TTC549 (cell line): ENCODE results near the gene SCNM1.
A peak's percentile ranks its signal among the peaks of the same experiment; 100 is the strongest.

Source experiments
- FAIRE-seq: peaks from 2 replicates; lab custom pipeline; 2012; peaks lifted over from hg19 to GRCh38; lab: Jason Lieb, UNC

The SCNM1 gene, protein sequence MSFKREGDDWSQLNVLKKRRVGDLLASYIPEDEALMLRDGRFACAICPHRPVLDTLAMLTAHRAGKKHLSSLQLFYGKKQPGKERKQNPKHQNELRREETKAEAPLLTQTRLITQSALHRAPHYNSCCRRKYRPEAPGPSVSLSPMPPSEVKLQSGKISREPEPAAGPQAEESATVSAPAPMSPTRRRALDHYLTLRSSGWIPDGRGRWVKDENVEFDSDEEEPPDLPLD

DNA sequence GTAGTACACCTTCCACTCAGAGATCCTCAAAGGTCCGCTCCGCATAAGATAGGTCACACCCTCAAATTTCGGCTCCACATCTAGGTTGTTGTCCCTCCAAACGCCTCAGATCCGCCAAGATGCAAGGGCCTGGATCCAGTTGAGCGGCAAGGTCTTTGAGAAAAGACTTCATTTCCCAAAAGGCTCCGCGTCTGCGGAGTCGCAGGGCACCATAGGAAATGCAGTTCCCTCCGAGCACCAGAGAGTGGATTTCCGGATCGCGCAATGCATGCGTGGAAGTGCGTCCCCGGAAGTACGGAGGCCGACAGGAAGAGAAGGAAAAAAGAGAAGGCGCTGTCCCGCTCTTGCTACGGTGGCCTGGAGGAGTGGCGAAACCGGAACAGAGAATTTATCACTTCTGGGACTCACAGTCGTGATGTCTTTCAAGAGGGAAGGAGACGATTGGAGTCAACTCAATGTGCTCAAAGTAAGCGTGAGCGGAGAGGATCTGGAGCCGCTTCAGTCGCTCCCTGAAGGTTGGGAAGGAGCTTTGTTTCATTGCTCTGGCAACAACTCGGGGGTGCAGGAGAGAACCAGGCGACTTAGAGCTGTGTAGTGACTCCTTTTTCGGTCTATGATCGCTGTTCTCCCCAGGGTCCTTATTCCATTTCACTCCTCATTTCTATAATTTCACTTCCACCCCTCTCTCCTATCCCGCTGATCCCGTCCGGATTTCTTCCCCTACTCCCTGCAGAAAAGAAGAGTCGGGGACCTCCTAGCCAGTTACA, at the start of gene SCNM1, which contains the start of gene LYSMD1:
TSS of gene SCNM1 (plus strand) at position 407 of the 767 bp plus-strand sequence. CDS start at position 416, 9 bp downstream.
TSS of gene LYSMD1 (minus strand) at position 165 of the 767 bp plus-strand sequence. CDS start 644 bp downstream, outside the sequence.
- FAIRE-seq, result peak; percentile 99

DNA sequence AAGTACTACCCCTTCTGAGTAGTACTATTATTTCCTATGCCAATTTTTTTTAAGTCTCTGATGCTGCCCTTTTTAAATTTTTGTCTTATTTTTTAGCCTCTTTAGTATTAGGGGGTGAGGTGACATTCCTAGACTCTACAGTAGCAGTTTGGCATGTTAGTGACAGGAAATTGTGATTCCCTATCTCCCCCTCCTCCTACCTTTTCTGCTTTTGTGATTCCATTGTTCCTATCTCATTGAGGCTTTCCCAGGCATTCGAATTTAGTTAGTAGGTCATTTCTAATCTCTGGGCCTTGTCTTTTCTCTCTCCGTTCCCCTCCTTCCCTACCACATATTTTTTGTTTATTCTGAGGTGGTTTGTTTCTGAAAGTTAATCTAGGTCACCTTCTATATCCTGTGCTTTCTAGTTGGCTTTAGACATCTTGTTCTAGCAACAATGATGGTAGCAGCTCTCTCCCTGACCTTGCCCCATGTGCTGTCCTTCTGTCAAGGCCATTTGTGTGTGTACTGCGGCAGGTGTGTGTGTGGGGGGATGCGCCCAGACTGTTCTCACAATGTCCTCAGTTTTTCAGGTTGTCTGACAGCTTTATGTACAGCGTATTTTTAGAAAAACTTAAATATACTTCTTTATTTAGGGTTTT, 41.1 kb upstream of the SCNM1 start:
- FAIRE-seq, result no peak

DNA sequence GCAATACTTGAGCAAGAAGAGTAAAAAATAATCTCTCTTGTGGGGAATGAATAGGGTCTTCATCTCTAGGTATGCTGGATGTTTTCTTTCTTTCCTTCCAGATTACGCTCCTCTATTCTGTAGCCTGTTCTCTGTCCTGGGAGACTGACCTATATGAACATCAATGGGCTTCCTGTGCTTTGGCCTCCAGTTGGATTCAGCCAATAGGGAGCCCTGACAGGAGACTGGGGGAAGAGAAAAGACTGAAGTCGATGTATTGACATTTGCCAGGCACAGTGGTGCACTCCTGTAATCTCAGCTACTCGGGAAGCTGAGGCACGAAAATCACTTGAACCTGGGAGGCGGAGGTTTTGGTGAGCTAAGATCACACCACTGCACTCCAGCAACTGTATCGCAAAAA, 37.1 kb upstream of the SCNM1 start:
- FAIRE-seq, result no peak

DNA sequence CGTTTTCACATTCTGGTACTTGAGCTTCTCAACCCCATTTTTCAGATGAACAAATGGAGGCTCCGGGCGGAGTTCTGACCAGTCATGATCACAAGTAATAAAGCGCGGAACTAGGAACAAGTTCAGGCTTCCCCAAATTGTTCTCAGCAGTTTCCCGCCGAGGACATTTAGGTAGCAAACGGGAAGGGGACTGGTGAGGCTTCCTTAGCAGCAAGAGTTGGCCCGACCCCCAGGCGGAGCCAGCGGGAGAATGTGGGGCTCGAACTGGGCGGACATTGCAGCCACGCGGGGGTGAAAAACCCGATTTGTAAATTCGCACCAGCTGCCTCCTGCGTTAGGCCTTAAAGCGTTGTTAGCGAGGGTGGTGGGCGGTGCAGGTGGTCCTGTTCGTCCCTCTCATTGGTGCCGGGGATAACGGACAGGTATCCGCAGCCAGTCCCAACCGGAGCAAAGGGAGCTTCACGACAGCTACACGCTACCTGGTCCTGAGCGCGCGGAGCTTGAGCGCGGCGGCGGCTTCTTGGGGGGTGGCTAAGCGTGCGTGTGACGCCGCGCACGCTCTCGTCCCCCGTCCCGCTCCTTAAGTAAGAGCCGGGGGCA, 34.9 kb upstream of the SCNM1 start:
- FAIRE-seq, result no peak

DNA sequence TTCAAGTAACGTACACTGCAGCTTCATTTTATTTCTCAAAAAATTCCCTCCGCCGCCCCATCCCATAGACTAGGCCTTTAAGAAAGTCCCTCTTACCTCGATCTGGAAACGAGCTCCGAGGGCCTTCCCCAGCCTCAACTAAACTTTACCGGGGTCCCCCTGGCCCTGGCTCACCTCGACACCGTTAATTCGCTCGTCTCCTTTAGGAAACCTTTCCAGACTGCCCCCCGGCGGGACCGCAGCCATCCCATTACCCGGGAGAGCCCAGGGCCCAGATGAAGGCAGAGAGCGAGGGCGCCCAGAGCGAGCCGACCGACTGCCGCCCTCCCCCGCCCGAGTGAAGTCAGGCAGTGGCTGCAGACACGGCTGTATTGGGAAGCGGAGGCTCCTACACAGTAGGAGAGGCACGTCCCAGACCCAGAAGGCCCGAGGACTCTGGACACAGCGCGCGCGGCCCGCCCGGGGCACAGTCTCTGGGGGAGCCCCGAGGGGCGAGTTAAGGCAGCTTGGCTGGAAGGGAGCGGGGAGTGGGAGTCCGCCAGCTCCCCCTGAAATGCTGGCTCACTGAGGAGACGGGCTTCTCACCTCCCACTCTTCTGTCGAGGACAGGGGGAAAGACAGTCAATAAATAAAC, 34.1 kb upstream of the SCNM1 start:
- FAIRE-seq, result no peak

DNA sequence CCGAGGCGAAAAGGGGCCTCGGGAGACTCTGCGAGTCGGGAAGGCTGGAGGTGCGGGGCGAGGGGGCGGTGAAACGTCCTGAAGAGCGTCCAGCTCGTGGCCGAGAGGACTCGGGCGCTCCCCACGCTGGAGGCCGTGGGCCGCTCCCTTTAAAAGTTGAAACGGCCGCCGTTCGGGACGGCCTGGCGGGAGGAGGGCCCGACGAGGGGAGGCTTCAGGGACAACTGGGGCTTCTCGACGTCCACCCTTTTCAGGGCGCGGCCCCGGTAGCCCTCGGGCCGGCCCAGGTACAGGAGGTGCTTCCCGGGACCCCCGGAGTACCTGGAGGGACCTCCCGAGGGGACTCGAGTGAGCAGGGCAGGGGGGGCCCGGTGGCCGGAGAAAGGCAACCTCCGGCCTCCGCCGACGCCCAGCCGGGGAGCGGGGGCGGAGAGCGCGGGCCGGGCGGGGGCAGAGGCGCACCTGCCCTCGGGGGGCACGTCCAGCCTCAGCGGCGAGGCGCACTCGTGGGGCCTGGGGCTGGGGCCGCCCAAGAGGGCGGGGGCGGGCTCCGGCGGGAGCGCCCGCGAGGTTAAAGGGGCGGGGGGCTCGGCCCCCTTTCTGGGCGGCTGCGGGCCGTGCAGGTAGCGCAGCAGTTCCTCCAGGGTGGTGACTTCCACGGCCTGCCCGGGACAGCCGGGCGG, 33.5 kb upstream of the SCNM1 start:
- FAIRE-seq, result no peak

DNA sequence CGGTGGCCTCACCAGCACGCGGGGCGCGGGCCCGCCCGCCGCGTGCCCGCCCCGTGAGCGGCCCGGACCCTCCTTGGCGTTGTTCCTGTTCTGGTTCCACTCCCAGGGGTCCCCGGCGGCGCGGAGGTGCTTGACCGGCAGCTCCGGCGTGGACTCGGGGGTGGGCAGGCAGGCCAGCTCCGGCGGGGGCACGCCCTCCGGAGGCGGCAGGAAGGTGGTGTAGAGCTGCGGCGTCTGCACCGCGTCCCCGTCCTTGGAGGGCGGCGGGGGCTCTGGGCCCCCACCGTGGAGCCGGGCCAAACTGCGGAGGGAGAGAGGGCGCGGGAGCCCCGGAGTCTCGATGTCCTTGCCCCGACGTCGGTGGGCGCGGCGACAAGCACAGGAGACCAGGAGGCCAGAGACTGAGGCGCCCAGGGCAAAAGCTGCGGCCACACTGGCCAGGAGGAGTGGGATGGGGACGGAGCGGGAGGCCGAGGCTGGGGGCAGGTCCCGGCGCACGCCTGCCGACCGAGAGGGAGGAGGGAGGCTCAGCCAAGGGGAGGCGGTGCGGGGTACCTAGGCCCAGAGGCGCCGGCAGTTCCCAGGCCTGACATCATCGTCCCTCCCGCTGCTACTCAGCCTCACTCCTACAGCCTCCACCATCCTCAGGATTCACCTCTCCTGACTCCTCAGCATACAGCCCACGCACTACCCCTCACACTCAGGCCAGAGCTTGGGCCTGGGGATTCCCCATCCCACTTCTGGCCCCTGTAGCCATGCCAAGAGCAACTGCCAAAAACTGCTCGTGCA, 32.7 kb upstream of the SCNM1 start:
- no peak for FAIRE-seq

DNA sequence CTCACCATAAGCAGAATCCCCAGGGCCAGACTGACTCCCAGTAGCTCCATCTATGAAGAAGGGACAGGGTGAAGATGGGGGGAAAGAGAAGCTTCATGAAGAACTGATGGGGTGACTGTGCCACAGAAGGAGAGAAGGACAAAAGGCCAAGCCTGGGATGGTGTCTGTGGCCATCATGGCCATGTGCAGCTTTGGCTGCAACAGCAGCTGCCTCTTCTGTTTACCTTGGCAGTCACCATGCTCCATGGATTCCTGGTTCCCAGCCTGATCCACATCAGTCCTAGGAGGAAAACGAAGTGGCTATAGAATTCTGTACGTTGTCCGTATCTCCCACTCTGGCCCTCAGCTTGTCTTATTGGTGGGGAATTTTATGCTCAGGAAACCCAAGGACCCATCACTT, 31.5 kb upstream of the SCNM1 start:
- no peak for FAIRE-seq

DNA sequence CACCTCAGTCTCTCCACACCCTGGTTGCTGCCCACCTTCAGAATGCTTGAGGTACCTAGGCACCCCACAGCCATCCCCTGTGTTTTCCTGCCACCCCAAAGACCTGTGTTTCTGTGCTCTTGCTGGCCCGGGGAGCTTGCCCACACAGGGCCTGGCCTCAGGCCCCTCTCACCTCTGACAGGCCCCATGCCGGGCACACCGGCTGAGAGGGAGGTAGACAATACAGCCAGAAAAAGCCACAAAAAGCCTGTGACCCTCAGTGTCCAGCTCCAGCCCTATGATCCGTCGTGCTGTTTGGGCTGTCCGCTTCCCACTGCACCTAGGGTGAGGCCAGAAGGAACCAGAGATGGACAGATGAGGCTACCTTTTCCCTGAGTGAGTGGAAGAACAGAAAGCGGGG, 31.0 kb upstream of the SCNM1 start:
- FAIRE-seq, result no peak

DNA sequence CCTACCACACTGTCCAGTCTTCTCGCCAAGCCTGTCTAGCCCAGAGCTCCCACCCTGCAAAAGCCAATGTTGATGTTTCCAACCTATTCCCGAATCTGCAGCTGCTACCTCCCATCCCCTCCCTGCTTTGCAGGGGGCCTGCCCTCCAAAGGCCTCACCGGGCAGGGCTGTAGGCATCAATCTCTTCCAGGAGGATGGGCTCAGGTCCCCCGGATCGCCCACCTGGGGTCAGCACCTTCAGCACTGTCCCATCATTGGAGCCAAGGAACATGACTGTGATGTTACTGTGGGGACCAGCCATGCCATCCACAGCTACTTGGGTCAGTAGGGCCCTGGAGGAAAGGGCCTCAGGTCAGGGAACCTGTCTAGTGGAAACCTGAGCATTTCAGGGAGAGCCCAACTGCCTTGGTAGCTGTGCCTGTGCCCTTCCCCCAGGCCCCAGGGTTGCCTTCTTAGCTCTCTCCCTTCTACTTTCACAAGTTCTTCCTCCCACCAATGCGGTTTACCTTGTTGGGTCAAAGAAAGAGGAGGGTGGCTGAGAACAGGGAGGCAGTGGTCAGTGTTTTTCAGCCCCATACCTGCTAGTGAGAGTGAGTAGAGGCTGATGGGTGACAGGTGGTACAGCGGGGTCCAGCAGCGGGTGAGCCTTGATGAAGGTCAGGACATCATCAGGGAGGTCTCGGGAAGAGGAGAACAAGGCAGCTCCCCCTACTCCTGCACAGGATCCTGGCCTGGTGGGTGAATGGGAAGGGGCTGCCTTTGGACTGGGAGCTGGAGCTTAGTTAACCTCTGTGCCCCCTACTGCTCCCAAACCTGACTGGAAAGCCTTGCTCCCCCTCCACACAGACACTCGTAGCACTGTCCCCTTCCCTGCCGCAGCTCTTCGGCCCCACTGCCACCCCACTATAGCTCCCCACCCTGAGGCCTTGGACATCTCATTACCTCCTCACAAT, 30.2 kb upstream of the SCNM1 start:
- FAIRE-seq, result no peak

DNA sequence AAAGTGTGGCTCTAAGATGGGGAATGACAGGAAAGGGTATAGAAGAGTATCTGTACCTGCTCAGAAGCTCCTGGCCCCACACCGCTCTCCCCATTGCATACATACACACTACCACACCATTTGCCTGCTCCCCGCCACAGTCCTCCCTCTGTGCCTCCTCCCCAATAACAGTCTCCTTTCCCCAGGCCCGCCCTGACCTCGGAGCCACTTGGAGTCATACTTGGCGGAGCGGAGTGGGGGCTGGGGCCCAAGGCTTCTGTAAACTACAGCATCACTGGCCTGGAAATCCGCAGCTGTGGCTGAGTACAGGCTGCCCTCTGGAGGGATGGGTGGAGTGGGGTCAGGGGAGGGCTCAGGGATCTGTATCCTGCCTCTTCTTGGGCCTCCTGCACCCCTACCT, 28.2 kb upstream of the SCNM1 start:
- no peak for FAIRE-seq

DNA sequence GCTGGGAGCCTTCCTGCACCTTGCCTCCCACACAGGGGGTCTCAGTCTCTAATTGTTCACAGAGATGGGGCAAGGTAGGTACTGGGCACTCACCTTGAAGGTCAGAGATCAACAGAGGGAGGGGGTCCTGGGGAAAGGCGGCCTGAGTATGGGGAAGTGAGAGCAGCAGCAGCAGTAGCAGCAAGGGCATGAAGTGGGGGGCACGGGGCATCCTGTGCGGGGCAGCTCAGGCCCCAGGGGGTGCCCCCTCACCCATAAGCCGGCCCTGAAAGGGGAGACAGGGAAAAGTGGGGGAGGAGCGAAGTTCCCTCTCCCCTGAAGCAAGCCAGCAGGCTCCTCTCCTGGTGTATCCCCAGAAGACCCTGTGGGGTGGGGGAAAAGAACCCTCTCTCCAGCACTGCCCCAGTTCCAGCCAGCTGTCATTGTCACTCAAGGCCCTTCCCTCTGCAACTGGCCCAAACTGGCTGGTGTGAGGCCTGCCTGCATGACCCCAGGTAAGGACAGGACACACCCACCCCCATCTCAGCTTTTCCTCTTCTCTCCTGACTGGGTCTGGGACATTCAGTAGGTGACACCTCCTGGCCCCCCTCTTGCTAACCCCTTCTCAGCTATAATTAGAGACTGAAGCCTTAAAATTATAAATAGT, 23.4 kb upstream of the SCNM1 start:
- no peak for FAIRE-seq

DNA sequence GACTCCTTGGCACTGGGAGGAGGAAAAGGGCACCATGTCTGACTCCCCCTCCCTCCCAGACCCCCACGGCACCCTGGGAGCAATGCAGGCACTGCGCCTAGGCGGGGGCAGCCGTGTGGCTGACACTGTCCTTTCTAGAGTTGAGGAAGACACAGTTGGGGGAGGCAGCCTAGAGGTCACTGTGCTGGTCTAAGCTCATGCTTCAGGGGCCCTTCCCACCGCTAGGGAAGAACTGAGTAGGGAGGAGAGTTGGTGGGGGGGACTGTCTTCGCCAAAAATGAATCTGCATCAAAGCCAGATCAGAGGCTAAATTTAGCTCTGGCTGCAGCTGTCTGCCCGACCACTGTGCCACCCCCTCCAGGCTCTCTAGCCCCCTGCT, 22.9 kb upstream of the SCNM1 start:
- no peak for FAIRE-seq

DNA sequence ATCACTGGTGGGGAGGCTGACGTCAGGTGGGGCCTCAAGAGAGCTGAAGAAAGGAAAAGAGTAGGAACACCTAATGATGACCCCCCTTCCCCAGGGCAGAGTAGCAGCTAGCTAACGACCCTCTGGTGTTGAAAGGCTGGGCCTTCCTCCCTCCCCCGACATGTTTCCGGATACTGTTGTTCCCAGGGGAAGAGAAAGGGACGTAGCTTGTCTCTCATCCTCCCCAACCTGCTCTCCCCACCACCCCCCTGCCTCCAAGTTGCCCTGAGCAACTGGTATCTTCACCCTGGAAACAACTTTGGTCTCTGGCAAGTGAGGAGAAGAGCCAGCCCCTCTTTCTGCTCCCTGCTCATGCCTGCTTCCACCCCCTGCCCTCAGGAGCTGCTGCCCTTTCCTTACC, 22.0 kb upstream of the SCNM1 start:
- no peak for FAIRE-seq

DNA sequence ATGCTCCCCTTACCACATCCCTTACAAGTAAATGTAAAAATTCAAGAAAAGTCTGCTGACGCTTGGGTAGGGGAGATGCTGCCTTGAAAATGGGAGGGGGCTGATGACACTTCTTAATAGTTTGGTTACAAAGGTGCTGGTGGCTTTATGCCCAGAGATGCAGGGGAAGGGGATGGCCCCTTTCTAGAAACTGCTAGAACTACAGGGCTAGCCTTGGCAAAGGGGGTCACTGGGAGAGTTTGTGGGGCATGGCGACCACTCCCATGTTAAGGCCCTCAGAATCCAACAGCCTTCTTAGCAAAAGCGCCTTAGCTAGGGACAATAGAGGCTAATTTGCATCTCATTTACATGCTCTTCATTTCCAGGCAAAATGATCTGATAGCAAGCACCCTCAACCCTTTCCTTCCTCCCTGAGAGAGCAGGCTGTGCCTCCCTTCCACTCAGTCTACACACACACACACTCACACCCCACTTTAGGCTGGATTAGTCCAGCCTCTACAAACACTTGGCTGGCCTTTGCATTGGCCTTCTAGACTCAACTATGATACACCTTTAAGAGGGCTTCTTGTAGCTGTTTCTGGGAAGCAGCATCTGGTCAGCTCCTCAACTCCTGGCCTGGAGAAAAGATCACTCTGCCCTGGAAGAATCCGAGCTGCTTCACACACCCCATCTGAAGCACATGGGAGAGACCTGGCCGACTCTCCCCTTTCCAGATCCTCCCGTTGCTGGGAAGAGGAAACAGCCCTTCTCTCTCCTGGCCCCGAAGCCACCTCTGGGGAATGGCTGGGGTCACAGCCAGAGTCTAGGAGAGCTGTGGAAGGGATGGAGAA, 21.3 kb upstream of the SCNM1 start:
- FAIRE-seq, result no peak

DNA sequence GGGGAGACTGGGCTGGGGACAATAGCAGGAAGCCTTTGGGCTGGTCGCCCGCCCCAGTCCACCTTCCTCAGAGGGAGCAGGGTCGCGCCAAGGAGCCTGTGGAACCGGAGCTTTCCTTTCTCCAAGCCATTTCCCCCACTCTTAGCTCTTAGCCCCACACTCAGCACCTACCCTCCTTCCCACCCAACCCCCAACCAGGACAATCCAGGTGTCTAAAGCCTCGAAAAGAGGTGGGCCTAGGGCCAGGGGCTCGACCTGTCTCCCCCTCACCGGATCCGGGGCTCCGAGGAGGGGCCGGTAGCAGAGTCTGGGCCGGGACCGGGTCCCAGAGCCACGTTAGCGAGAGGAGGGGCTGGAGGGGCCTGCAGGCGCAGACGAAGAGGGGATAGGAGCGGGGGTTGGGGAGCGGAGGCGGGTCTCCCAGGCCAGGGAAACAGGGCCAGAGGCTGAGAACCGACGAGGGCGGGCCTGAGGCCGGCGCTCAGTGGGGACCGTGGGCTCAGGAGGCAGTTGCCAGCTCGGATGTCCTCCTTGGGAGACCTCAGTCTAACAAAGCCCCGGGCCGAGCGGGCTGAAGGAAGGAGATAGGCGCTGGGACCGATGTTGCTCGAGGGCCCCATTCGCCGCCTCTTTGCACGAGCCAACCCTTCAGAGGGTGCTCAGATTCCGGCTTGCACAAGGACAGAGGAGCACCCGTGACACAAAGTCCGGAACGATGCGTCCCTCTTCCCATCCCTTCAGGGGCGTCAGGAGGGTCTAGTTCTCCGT, 20.5 kb upstream of the SCNM1 start:
- FAIRE-seq, result no peak

DNA sequence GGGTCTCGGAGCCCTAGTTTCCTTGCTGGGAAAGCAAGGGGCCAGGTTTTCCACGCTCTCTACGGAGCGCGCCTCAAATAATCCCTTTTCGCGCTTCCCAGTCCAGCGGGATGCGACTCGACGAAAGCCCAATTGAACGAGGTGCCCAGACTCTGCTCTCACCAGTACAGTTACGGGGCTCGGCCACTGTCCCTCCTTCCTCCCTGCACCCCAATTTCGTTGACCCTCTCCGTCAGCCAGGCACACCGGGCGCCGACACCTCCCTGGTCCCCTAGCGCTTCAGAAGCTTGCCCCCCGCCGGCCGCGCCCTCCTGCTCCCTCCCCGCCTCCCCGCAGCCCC, 19.9 kb upstream of the SCNM1 start:
- FAIRE-seq, result no peak
